Effector CD8-positive, alpha-beta T cell (primary cell): ENCODE data around the gene CCDC87.
A peak's percentile ranks its signal among the peaks of the same experiment; 100 is the strongest.
"Not testable (repeated sequence)": the region's sequence is repeated elsewhere in the genome, so short reads cannot be mapped to it uniquely, and the experiment has no call there.

ENCODE experiments used
- DNase-seq: peaks from one replicate; lab custom pipeline; 2025; lab: John Stamatoyannopoulos, UW
- total RNA-seq, 4 experiments: gene quantifications; one replicate each; lab custom pipeline; 2026; lab: John Stamatoyannopoulos, UW

CCDC87 gene
- total RNA-seq, result 0 to 2.1 (median 0.76) reads per million in 4 experiments

GRCh38 chr11:66592457-66593302 is at the start of gene CCDC87, which contains the start of gene CCS:
Gene CCDC87 (minus strand): TSS chr11:66593063. CDS start chr11:66593015, 48 bp downstream.
Gene CCS (plus strand): TSS chr11:66593185. CDS start chr11:66593262, 77 bp downstream.
- peak; percentile 98 for DNase-seq

GRCh38 chr11:66641834-66642233 is 49.0 kb upstream of the CCDC87 start:
- DNase-seq, result no peak

- not testable (repeated sequence) for DNase-seq
Measured at GRCh38 chr11:66639814-66640340, 47.0 kb upstream of the CCDC87 start.

GRCh38 chr11:66639066-66639813 is 46.4 kb upstream of the CCDC87 start:
- DNase-seq, result no peak

GRCh38 chr11:66638177-66639065 is 45.6 kb upstream of the CCDC87 start, which contains the start of gene RBM4:
Gene RBM4 (plus strand): TSS chr11:66638703. CDS start chr11:66639712, 1,009 bp downstream.
- DNase-seq, result peak; percentile 95

GRCh38 chr11:66637557-66638176 is 44.8 kb upstream of the CCDC87 start:
- no peak for DNase-seq

- no peak for DNase-seq
Measured at GRCh38 chr11:66636411-66636810, 43.5 kb upstream of the CCDC87 start.

GRCh38 chr11:66632952-66633351 is 40.1 kb upstream of the CCDC87 start:
- no peak for DNase-seq

GRCh38 chr11:66631883-66632282 is 39.0 kb upstream of the CCDC87 start:
- DNase-seq, result no peak

GRCh38 chr11:66629356-66629755 is 36.5 kb upstream of the CCDC87 start:
- DNase-seq, result no peak

- DNase-seq, result no peak
Measured at GRCh38 chr11:66628061-66628603, 35.3 kb upstream of the CCDC87 start.

GRCh38 chr11:66626926-66627325 is 34.1 kb upstream of the CCDC87 start:
- no peak for DNase-seq

- no peak for DNase-seq
Measured at GRCh38 chr11:66626382-66626781, 33.5 kb upstream of the CCDC87 start.

- DNase-seq, result no peak
Measured at GRCh38 chr11:66625752-66626149, 32.9 kb upstream of the CCDC87 start.

- no peak for DNase-seq
Measured at GRCh38 chr11:66625041-66625751, 32.3 kb upstream of the CCDC87 start.

GRCh38 chr11:66624450-66624849 is 31.6 kb upstream of the CCDC87 start:
- DNase-seq, result no peak

GRCh38 chr11:66619080-66619554 is 26.3 kb upstream of the CCDC87 start:
- no peak for DNase-seq

GRCh38 chr11:66617155-66617834 is 24.4 kb upstream of the CCDC87 start:
- no peak for DNase-seq
